Chondrocyte (in vitro differentiated cells): ENCODE measurements around the gene MYCN. TPM values are rescaled to one million over a fixed set of nuclear protein-coding genes. Genes with fewer than 3 reads are reported as not detected.

ENCODE experiments used
- DNase-seq: peaks from one replicate; pipeline ENCODE4 v3.0.0; 2021; ENCODE audit warnings: mixed read lengths, low spot score
- H3K27ac Mint-ChIP-seq: one replicate; pipeline ENCODE4 v1.8.0; 2021; ENCODE audit warnings: mild to moderate bottlenecking, moderate library complexity, mixed read lengths; ENCODE audit not compliant: unreplicated experiment
- H3K27me3 Mint-ChIP-seq: 2 replicates; pipeline ENCODE4 v1.8.0; 2021; ENCODE audit warnings: low read depth, mixed read lengths
- H3K36me3 Mint-ChIP-seq: 2 replicates; pipeline ENCODE4 v1.8.0; 2021; ENCODE audit warnings: low read depth, mixed read lengths
- H3K4me1 Mint-ChIP-seq: 2 replicates; pipeline ENCODE4 v1.8.0; 2021; ENCODE audit warnings: low read depth, mild to moderate bottlenecking, mixed read lengths
- H3K4me3 Mint-ChIP-seq: one replicate; pipeline ENCODE4 v1.8.0; 2021; ENCODE audit warnings: mild to moderate bottlenecking, moderate library complexity, mixed read lengths; ENCODE audit not compliant: unreplicated experiment
- H3K9me3 Mint-ChIP-seq: 2 replicates; pipeline ENCODE4 v1.8.0; 2021; ENCODE audit warnings: low read depth, mixed read lengths
- CTCF ChIP-seq: fragments of 200-600 bp; sonication (generic); IDR thresholded peaks from 2 replicates; pipeline ENCODE4 v1.5.0; 2021; ENCODE audit warnings: antibody characterized with exemption, mild to moderate bottlenecking, moderate library complexity
- total RNA-seq: library from RNA; stranded (reverse); gene quantifications from 3 replicates; pipeline ENCODE4 v1.2.1, GENCODE V29; 2021

Gene MYCN
- total RNA-seq, 1 donor from 2014 or later, result 0.17 TPM

- Mint-ChIP-seq H3K36me3 (no peaks in the 10 kb centered on the region), H3K4me1 (no peaks in the 10 kb centered on the region), H3K9me3 (peaks cover 6% of the 10 kb centered on the region), H3K4me3 (no peak overlapping the region), H3K27ac (no peak overlapping the region), H3K27me3 (peaks cover 29% of the 10 kb centered on the region)
- no peak for TF ChIP-seq CTCF
- no peak for DNase-seq
Measured at GRCh38 chr2:15929861-15930260, 10.5 kb upstream of the MYCN start.

DNA sequence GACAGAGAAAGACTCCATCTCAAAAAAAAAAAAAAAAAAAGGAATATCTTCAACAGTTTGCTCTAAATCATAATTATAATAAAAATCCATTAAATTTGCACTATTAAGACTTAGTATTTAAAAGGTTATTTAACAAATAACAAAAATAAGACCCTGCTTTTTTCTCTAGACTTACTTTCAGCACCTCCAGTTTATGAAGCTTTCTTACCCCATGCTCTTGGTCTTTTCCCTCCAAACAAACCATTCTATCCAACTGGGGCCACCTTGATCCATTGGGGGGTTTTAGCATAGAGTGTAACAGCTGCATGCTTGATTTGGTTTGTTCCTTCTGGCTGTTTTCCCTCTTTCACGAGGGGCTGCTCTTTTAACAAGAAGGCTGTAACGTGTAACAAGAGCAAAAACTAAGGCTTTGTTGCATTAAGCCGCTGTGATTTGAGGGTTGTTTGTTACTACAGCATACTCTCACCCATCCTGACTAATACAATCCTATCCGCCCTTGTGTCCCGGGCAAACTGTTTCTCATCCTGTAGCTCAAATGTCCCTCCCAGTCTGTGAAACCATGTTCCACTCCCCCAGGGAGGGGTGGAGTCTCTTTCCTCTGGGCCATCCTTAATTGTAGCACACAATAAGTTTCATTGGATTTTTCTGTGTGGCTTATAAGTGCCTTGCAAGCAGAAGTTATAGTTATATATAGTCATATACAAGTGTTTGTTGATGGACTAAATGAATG is 9.6 kb upstream of the MYCN start:
- Mint-ChIP-seq H3K9me3 (peaks cover 6% of the 10 kb centered on the region), H3K4me1 (no peaks in the 10 kb centered on the region), H3K27ac (no peak overlapping the region), H3K4me3 (no peak overlapping the region), H3K27me3 (peaks cover 28% of the 10 kb centered on the region), H3K36me3 (no peaks in the 10 kb centered on the region)
- TF ChIP-seq CTCF, result no peak
- DNase-seq, result no peak

DNA sequence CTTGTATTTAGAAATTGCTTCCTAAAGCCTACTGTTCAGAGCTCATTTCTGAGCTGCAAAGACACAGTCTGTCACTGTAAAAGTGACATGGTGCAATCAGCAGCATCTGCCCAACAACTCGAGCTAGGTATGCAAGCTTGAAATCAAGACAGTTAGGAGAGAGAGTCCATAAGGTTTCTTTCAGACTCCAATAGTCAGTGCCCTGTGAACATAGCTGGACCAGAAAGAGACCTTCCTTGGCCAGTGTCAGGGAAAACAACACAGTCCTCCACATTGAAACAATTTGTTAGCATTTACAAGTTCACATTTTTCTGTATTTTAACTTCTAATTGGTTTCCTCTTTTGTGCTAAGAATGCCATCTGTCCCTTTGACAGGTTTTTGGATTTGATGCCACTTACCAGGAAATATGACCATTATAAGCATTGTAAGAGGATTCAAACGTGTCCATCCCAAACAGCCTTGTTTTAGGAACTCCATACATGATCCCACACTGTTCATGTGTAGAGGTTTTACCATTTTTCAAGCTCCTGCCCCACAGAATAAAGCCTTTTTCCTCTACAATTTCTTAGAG is 8.9 kb upstream of the MYCN start:
- DNase-seq, result no peak
- Mint-ChIP-seq H3K27me3 (peaks cover 26% of the 10 kb centered on the region), H3K9me3 (peaks cover 6% of the 10 kb centered on the region), H3K4me1 (no peaks in the 10 kb centered on the region), H3K36me3 (no peaks in the 10 kb centered on the region), H3K27ac (no peak overlapping the region), H3K4me3 (no peak overlapping the region)
- TF ChIP-seq CTCF, result no peak

DNA sequence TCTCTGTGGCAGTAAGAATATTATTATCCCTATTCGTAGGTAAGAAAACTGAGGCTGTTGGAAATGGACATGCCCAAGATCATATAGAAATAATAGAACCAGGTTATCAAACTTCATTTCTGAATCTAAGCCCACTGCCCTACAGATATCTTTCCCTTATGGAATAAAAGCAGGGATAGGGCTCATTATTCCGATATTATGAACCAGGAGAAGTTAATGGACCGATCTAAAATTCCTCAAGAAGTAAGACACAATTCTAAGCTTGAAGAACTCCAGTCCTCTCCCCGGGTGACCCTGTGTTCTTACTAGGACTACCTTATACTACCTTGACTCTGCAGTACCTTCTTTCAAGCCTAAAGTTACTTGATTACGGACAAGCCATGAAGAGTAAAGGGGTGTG is 8.4 kb upstream of the MYCN start:
- H3K27ac Mint-ChIP-seq, result no peak overlapping the region
- no peaks in the 10 kb centered on the region for H3K36me3 Mint-ChIP-seq
- no peak for DNase-seq
- TF ChIP-seq CTCF, result no peak
- H3K27me3 Mint-ChIP-seq, result peaks cover 31% of the 10 kb centered on the region
- no peaks in the 10 kb centered on the region for H3K4me1 Mint-ChIP-seq
- no peak overlapping the region for H3K4me3 Mint-ChIP-seq
- H3K9me3 Mint-ChIP-seq, result peaks cover 6% of the 10 kb centered on the region

- no peaks in the 10 kb centered on the region for H3K4me1 Mint-ChIP-seq
- H3K27me3 Mint-ChIP-seq, result peaks cover 28% of the 10 kb centered on the region
- H3K36me3 Mint-ChIP-seq, result no peaks in the 10 kb centered on the region
- no peak for DNase-seq
- no peak overlapping the region for H3K27ac Mint-ChIP-seq
- no peak for TF ChIP-seq CTCF
- H3K9me3 Mint-ChIP-seq, result peaks cover 6% of the 10 kb centered on the region
- H3K4me3 Mint-ChIP-seq, result no peak overlapping the region
Measured at GRCh38 chr2:15932394-15933183, 7.8 kb upstream of the MYCN start.
